MV-4-11 (cell line): ENCODE data around the gene OTOL1.

Experiments
- DNase-seq: peaks from one replicate; lab custom pipeline; 2025; lab: John Stamatoyannopoulos, UW

OTOL1 gene

DNA sequence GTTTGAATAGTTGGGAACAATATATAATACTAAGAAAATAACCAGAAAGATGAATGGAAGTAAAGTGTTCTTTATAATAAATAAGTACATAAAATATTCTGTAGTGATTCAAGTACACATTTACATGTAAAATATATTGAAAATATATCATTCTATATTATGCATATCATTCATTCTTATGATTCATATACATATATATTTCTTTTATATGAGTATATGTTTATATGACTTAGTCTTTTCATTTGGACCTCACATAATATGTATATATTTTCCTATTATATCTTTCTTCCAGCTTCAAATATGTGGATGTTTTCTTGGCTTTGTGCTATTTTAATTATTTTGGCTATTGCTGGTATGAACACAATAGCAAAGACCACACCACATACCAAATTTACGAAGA, at the start of gene OTOL1:
Gene OTOL1 (plus strand): TSS at position 301 of the 400 bp plus-strand sequence. CDS start 0 bp downstream, at position 301.
- DNase-seq: no peak

DNA sequence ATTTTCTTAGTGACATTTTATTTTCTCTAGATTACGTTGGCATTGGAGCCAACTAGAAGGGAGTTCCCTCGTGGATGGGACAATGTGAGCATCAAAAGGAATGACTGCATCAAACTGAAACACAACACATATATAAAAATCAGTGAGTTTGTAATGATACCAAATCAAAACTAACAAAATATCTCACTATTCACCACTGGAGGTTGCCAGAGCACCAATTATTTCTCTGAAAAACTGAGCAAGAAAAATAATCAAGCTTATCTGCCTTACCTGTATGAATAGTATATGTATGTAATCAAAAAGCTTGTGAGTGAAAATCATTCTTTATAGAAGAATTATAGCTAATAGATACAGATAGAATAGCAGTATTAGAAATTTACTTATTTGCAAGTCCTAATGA, 46.8 kb upstream of the OTOL1 start:
- no peak for DNase-seq

DNA sequence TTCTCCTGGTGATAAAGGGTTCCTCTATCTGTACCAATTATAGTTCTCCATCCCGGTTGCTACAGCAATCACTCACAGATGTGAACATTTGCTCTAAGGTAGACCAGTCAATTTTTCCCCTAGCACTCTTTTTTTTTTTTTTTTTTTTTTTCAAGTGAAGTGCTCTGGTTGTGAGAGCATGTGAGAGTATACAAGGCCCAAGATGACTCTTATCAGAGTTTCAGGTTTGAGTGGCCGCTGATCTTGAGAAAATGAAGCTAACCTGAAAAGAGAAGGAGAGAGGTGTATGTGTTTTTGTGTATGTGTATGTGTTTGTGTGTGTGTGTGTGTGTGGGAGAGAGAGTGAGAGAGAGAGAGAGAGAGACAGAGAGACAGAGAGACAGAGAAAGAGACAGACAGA, 44.4 kb upstream of the OTOL1 start:
- no peak for DNase-seq

DNA sequence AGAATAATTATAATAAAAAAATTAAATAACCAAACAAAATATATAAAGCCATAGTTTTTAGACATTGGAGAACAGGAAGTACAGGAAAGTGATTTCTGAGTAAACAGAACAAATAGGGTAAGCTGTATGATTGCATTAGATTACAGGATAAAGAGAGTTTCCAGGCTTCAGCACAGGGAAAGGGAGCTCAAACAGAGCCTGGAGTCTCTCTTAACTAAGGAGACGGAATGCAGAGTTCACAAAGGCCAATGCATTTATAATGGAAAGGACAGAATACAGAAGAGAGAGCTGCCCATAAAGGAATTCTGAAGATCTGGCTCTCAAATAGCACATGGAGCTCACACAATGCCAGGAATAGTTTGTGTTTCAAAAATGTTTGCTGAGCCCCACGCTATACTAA, 42.0 kb upstream of the OTOL1 start:
- DNase-seq: no peak

DNA sequence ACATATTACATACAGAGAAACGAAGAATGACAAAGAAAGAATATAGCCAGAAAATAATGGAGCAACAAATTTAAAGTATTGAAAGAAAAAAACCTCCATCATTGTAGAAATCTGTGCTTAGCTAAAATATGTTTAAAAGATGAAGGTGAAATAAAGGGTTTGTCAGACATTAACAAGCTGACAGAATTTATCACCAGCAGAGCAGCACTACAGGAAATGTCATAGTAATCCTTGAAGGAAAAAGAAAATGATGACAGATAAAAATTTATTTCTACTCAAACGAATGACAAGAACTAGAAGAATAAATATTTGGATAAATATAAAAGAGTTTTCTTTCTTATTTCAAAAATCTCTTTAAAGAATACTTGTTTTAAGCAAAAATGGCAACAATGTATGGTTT, 40.6 kb upstream of the OTOL1 start:
- no peak for DNase-seq

DNA sequence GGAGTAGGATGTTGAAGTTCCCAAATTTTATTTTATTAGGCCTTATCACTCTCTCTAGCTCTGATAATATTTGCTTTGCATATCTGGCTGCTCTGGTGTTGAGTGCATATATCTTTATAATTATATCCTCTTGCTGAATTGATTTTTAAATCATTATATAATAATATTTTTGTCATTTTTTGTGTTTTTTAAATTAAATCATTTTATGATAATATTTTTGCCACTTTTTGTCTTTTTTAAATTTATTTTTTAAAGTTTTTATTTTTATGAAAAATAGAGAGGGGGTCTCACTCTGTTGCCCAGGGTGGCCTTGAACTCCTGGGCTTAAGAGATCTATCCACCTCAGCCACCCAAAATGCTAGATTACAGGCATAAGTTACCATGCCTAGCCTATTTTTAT, 34.5 kb upstream of the OTOL1 start:
- DNase-seq: no peak

DNA sequence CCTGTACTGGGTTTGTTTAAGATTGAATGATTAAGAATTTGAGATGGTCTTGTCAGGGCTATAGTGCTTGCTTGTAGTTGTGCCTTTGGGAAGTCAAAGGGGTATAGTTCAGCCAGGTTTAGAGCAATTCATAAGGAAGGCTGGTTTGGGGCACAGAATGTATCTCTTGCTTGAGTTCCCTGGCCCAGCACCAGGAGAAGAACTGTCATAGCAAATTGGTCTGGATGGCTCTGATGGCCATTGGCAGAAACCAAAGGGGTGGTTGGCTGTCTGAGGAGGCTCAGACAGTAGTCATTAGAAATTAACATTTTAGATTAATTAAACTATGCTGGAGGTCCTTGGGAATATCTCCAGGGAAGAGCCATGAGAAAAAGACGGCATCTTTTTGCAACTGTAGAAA, 25.4 kb upstream of the OTOL1 start:
- DNase-seq: no peak

DNA sequence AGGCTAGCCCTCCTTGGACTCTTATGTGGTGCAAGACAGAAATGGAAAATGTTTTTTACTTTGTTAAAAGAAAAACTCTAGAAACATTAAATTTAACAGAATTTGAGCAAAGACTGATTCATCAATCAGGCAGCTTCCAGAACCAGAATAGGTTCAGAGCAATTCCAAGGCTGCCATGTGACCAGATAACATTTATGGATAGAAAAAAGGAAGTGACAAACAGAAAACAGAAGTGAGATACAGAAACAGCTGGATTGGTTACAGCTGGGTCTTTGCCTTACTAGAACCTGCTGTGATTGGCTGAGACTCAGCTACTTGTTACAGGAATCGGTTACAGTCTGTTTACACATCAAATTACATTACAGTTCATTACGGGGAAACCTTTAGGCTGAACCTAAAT, 22.5 kb upstream of the OTOL1 start:
- peak; percentile 89 for DNase-seq

DNA sequence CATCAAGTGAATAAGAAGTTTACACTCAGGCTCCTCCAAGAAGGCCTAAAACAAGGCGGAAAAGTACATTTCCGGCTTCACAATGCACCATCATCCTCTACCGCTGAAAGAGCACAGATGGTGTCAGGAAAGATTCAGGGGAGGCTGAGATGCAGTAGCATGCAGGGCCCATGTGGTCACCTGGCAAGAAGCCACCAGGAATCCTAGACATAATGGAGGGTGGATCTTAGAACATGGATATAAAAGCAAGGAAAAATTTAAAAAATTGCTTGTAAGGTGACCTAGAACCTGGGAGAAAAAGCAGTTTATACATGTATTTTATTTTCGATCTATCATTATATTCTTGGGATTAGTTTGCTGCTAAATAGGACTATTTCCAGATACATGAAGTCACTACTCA, 21.9 kb upstream of the OTOL1 start:
- DNase-seq: no peak

DNA sequence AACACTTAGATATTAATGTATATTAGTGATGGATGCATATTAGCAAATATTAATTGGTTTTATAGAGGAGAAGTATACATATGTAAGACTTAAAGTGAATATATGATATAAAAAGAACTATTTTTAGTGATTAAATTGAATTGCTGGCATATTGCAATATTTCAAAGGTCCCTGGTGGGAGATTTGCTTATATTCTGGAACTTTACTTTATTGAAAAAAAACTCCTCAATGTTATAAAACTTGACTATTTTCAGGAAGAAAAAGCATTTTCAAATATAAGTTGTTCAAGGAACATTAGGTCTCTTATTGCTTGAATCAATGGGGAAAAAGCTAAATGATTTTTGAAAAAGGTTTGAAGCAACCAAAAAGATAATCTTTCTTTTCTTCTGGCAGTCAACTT, 21.4 kb upstream of the OTOL1 start:
- no peak for DNase-seq

DNA sequence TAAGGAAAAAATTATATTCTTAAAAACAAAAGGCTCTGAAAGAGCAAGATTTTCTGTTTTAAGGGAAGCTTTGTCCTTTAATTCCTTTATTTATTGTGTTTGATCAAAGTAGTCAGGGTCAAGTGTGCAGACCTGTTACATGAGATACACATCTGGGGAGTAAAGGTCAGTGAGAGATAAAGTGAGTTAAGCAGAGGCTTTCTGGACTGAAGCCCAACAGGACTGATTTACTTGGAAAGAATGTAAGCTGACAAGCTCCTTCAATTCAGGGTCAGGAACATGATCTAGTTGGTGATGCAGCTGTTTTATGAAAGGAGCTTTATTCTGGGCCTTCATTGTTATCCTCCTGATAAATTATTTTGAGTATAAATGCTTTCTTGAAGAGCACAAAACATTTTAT, 20.7 kb upstream of the OTOL1 start:
- no peak for DNase-seq

DNA sequence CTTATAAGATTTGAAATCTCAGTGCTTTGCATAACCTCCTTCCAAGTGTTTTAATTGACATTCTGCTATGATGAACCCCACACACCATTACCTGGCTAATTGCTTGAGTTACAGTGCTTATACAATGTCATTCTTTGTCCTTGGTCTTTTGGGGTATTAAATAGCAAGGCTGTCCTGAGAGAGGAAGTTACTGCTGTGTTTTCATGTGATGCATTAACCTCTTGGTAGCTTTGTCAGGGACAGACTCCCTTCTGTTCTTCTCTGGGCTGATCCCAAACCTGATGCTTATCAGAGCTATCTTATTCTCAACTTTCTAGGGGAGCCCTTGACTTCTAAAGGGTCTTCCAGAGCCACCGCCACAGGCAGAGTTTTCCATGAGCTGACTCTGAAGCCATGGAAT, 12.4 kb upstream of the OTOL1 start:
- DNase-seq: no peak

DNA sequence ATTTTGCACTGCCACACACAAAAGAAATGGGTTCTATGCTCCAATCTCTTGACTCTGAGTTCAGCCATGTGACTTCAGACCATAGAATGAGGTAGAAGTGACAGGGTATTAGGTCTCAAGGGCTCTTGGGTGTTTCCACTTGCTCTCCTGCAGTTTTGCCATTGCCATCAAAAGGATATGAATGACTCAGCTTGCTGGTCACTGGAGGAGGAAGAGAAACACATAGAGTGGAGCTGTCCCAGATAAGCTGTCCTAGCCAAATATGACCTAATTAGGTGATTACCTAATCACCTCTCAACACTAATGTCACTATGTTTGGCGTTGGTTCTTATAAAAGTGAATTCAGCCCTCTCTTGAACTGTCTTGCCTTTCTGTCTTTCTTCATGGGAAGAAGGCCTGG, 8.3 kb upstream of the OTOL1 start:
- peak; percentile 82 for DNase-seq

DNA sequence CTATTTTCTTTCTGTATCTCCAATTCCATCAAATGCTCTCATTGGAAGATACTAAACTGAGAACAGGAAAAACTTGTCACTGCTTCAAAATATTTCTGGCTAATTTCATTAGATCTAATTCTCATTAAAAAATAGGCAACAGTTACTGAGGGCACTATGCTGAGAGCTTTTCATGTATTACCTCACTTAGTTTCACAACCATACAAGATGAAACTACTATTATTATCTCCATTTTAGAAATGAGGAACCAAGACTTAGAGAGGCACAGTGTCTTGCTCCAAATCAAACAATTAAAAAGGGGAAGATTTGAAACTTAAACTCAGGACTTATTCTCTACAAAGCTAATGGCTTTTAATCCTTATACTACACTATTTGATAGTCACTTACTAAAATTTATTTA, 7.2 kb upstream of the OTOL1 start:
- peak; percentile 92 for DNase-seq

DNA sequence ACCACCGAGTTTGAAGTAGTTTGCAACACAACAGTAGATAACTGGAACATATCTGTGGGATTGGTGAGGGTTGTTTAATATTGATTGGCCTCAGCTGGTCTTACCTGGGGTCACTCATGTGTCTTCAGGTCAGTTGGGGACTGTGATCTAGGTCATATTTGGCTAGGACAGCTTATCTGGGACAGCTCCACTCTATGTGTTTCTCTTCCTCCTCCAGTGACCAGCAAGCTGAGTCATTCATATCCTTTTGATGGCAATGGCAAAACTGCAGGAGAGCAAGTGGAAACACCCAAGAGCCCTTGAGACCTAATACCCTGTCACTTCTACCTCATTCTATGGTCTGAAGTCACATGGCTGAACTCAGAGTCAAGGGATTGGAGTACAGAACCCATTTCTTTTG, 5.8 kb upstream of the OTOL1 start:
- DNase-seq: peak; percentile 35

DNA sequence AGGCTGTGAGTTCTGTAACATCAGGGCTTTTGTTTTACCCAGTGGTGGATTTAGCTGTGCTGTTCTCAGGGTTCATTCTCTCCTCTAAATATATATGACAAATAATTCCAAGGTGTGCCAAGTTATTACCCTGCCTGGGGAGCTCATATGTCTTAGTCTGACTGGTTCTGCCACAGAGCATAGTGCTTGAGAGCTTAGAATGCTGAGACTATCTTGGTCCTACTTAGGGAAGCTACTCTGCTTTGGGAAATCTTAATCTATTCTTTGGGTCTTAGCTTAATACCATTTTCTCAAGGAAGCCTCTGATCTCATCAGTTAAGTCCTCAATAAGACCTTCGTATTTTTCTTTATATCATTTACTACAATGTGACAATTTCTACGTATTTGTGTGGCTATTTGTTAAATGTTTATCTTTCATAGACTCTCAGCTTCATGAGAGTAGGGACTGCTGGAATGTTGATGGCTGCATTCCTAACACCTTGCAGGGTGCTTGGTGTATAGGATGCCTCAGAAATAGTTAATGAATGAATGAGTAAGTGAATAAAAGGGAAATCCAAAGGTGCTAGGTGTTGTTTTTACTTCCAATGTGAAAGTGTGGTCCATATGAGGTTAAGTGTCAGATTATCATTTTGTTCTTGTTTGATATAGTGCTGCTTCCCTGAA, 1.8 kb downstream of the OTOL1 start:
- DNase-seq: no peak

DNA sequence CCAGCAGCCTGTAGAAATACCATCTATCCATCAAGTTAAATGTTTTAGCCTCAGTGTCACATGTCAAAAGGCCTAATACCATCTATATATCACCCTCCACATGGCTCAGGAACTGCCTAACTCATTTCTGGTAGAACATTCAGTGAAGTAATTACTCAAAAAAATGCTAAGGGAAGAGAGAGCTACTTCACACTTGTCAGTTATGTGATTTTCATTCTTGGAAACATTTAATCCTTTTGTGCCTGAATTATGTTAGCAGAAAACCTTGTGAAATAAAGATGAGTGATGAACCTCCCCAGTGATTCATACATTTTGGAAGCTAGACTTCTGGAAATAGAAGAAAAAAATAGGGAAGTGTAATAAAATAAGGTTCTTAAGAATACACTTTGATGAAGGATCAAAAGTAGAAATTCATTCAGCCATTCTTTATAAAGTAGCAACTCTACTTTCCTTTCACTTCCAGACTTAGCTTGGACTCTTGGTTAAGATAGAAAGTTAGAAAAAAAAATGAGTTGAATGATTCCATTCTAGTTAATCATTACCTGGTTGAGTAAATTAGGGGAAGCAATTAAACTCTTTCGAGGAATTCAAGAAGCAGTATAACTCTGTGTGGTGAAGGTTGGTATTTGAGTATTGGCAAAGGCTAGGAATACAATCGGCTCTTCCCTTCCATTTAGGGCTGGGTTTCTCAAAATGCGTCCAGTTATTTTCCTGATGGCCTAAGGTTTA, 3.6 kb downstream of the OTOL1 start:
- DNase-seq: peak; percentile 76

DNA sequence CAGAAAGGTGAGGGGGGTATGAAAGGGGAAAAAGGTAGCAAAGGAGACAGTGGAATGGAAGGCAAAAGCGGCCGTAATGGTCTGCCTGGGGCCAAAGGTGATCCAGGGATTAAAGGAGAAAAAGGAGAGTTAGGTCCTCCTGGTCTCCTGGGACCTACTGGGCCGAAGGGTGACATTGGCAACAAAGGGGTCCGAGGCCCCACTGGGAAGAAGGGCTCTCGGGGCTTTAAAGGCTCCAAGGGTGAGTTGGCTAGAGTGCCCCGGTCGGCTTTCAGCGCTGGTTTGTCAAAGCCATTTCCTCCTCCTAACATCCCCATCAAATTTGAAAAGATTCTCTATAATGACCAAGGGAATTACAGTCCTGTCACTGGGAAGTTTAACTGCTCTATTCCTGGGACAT, 6.7 kb downstream of the OTOL1 start:
- no peak for DNase-seq

DNA sequence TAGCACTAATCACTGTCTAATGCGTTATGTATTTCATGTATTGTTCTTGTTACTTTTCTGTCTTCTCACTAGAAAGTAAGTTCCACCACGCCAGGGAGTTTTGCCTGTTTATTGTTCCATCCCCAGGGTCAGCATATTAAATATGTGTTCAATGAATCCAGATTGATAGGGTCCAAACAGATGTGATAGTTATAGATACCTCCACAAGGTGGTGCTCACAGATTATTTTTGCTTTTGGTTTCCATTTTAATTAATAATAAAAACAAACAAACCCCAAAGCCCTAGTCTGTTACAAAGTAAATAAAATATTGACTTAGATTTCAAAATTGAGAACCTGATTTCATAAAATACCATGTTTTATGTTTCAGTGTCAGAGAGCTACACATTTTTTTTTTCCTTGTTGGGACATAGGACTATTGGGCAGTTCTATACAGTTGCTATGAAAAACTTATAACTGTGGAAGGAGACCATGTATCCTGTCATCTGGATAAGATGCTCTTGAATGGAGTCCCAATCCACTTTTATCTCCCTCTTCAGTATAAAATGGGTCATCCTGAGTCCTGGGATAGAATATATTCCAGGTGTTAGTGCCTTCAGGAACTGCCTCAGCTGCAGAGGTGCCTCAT, 12.4 kb downstream of the OTOL1 start:
- no peak for DNase-seq

DNA sequence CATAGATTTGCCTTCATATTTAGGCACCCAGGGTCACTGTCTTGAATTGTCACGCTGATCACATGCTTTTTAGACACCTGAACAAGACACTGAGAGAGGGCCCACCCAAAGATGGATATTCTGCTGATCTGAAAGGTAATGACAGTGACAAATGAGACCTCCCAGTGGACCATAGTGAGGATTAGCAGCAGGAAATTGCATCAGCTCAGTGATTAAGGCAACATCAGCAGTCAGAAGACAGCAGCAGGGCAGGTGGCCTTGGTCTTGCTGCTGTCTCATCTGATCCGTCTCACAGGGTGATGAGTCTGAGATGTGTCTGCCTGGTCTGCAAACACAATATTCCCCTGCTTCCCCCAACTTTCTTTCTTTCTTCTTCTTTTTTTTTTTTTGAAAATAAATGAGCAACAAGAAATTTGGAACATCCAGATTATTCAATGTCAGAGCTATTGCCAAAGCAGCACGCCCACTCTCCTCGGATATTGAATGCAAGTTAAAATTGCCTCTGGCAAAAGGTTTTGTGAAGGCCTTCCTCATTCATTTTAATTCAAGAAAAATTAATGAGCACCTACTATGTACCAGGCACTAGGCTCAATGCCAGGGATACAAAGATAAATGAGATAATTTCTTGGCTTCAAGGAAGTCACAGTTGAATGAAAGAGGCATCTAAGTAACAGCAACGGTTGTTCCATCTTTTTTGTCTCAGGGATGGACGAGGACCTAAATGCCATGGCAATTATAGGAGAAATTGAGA, 14.1 kb downstream of the OTOL1 start:
- DNase-seq: peak; percentile 9

DNA sequence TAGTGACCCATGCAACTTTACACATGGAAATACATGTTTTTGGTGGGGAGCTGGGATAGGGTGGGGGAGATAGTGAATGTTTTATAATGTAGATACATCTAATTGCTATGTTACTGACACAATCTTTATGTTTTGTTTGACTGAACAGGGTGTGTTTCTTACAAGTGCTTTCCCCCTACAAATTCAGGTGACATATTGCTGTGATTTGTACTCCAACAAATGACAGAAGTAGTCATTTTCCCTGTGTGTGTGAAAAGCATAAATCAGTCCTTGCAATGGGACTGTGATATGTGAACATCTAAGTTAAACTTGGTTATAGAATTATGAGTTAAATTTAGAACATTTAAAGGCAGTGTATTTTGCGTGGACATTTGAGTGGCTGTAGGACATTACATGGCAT, 27.3 kb downstream of the OTOL1 start:
- DNase-seq: no peak

DNA sequence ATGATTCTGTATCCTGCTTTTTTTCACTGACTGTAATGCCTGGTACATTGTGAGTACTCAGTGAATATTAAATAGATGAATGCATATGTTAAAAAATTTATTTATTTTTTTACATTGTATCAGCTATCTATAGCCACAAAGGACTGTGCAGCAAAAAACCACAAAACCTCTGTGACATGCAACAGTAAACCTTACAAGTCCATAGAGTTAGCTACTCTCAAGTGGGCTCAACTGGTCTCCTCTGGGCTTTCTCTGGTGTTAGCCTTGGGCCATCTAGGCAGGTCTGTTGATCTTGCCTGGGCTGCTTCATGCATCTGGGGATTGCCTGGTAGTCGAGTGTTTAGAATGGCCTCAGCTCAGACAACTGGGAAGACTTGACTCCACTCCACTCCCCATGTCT, 35.3 kb downstream of the OTOL1 start:
- DNase-seq: no peak

DNA sequence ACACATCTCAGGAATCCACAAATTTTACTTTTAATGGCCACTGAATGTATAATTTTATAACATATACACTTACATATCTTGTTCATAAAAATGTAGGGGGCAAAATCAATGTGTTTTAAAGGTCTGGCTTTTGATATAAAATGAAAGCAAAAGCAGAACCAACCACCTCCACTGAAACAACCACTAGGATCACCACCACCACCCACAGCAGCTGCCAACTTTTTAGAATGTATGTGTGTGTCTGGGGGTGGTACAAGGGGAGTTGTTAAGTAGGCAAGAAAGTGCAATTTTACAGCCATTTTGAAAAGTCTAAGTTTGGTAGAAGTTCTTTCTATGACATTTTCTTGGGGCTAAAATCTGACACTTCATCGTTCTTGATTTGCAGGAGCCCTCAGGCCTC, 44.0 kb downstream of the OTOL1 start:
- DNase-seq: peak; percentile 74
